IMR-90 (cell line): Measurements from ENCODE around the gene CHST5.

Experiments
- CEBPB ChIP-seq: IDR thresholded peaks from 2 replicates; pipeline ENCODE4 v1.6.1; 2012; ENCODE audit warnings: low read depth, low read length, improper control_type of control experiment
- CHD1 ChIP-seq: IDR thresholded peaks from 2 replicates; pipeline ENCODE4 v1.6.1; 2012; ENCODE audit warnings: low read depth, low read length, improper control_type of control experiment
- FOS ChIP-seq: fragments of 150-350 bp; IDR thresholded peaks from 2 replicates; pipeline ENCODE4 v1.6.1; 2016; ENCODE audit warnings: low read depth, low read length
- MAFK ChIP-seq: IDR thresholded peaks from 2 replicates; pipeline ENCODE4 v1.6.1; 2012; ENCODE audit warnings: low read depth, low read length, improper control_type of control experiment
- MAZ ChIP-seq: IDR thresholded peaks from 2 replicates; pipeline ENCODE4 v1.6.1; 2012; ENCODE audit warnings: low read depth, mild to moderate bottlenecking, low read length, improper control_type of control experiment, moderate library complexity, borderline replicate concordance
- NFE2L2 ChIP-seq: fragments of 150-350 bp; IDR thresholded peaks from 2 replicates; pipeline ENCODE4 v1.6.1; 2016; ENCODE audit warnings: low read depth, mild to moderate bottlenecking, low read length
- POLR2A ChIP-seq: IDR thresholded peaks from 2 replicates; pipeline ENCODE4 v1.6.1; 2012; ENCODE audit warnings: mild to moderate bottlenecking, low read depth, low read length
- RAD21 ChIP-seq: IDR thresholded peaks from 2 replicates; pipeline ENCODE4 v1.6.1; 2012; ENCODE audit warnings: low read length, improper control_type of control experiment
- RCOR1 ChIP-seq: IDR thresholded peaks from 2 replicates; pipeline ENCODE4 v1.6.1; 2012; ENCODE audit warnings: mild to moderate bottlenecking, low read length, improper control_type of control experiment; ENCODE audit not compliant: insufficient replicate concordance
- RFX5 ChIP-seq: IDR thresholded peaks from 2 replicates; pipeline ENCODE4 v1.8.0; 2012; ENCODE audit warnings: low read depth, mild to moderate bottlenecking, low read length, moderate library complexity
- SMC3 ChIP-seq: fragments of 150-350 bp; IDR thresholded peaks from 2 replicates; pipeline ENCODE4 v1.6.1; 2016; ENCODE audit warnings: low read depth, mild to moderate bottlenecking, antibody characterized with exemption, low read length, moderate library complexity
- TF ChIP-seq, protein P1 (sequence below): conservative IDR thresholded peaks from 2 replicates; pipeline ENCODE4 v1.5.1; 2012; ENCODE audit warnings: mild to moderate bottlenecking, low read depth, low read length, improper control_type of control experiment
- TF ChIP-seq, protein P2 (sequence below): fragments of 150-350 bp; IDR thresholded peaks from 2 replicates; pipeline ENCODE4 v1.6.1; 2016; ENCODE audit warnings: low read depth, mild to moderate bottlenecking, low read length, moderate library complexity, borderline replicate concordance
- TF ChIP-seq, protein P3 (sequence below): fragments of 150-350 bp; IDR thresholded peaks from 2 replicates; pipeline ENCODE4 v1.6.1; 2017; ENCODE audit warnings: mild to moderate bottlenecking, antibody characterized with exemption, low read length, low read depth

DNA sequence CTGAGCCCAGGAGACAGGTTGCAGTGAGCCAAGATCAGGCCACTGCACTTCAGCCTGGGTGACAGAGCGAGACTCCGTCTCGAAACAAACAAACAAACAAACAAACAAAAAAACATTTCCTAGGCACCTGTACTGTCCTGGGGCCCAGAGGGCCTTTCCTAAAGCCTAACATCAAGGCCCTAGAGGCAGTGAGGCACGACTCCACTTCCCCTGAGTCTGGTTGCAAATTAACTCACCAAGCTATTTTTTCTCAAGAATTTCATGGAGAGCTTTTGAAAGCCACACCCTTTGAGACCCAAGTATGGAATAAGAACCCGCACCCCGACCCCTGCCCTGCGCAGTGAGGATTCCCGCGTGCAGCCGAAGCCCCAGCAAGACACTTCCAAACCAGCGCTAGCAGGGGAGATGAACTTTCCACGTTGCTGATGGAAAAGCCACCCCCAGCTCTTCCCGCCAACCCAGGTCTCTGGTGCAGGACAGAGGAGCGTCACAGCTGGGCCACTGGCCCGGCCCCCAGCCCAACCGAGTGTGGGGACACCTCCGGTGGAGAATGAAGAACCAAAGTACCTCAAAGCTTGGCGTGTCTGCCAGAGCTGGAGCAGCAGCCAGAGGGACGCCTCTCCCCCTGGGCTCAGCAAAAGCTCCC, 1.2 kb downstream of the CHST5 start:
- TF ChIP-seq, protein P1, sequence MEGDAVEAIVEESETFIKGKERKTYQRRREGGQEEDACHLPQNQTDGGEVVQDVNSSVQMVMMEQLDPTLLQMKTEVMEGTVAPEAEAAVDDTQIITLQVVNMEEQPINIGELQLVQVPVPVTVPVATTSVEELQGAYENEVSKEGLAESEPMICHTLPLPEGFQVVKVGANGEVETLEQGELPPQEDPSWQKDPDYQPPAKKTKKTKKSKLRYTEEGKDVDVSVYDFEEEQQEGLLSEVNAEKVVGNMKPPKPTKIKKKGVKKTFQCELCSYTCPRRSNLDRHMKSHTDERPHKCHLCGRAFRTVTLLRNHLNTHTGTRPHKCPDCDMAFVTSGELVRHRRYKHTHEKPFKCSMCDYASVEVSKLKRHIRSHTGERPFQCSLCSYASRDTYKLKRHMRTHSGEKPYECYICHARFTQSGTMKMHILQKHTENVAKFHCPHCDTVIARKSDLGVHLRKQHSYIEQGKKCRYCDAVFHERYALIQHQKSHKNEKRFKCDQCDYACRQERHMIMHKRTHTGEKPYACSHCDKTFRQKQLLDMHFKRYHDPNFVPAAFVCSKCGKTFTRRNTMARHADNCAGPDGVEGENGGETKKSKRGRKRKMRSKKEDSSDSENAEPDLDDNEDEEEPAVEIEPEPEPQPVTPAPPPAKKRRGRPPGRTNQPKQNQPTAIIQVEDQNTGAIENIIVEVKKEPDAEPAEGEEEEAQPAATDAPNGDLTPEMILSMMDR: no peak
- TF ChIP-seq FOS (no peak), CHD1 (no peak), POLR2A (no peak), RAD21 (no peak), MAFK (no peak), SMC3 (no peak), RCOR1 (no peak), MAZ (no peak), CEBPB (no peak), RFX5 (no peak), NFE2L2 (no peak)
- TF ChIP-seq, protein P2, sequence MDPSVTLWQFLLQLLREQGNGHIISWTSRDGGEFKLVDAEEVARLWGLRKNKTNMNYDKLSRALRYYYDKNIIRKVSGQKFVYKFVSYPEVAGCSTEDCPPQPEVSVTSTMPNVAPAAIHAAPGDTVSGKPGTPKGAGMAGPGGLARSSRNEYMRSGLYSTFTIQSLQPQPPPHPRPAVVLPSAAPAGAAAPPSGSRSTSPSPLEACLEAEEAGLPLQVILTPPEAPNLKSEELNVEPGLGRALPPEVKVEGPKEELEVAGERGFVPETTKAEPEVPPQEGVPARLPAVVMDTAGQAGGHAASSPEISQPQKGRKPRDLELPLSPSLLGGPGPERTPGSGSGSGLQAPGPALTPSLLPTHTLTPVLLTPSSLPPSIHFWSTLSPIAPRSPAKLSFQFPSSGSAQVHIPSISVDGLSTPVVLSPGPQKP: no peak
- TF ChIP-seq, protein P3, sequence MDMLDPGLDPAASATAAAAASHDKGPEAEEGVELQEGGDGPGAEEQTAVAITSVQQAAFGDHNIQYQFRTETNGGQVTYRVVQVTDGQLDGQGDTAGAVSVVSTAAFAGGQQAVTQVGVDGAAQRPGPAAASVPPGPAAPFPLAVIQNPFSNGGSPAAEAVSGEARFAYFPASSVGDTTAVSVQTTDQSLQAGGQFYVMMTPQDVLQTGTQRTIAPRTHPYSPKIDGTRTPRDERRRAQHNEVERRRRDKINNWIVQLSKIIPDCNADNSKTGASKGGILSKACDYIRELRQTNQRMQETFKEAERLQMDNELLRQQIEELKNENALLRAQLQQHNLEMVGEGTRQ: no peak
